ENCODE data around the gene NTNG1. TPM values are rescaled to one million over a fixed set of nuclear protein-coding genes. Genes with fewer than 3 reads are reported as not detected.

The NTNG1 gene
- total and polyA plus RNA-seq, 2 of the 13 experiments (the other 11 are each of a cell fraction or from before 2014, with no cell fraction given), result not detected

- no peak for TF ChIP-seq ZNF605 (CRISPR knock-in tag; IDR thresholded peaks at IDR 0.05)
- TF ChIP-seq DRAP1 (CRISPR knock-in tag; IDR thresholded peaks at IDR 0.05), result no peak
- no peak for TF ChIP-seq KLF11 (CRISPR knock-in tag; IDR thresholded peaks at IDR 0.05)
- no peak for TF ChIP-seq MYPOP (CRISPR knock-in tag; IDR thresholded peaks at IDR 0.05)
- no peak for TF ChIP-seq TBX2 (CRISPR knock-in tag; IDR thresholded peaks at IDR 0.05; ENCODE audit: borderline replicate concordance)
- no peak for TF ChIP-seq ZNF780A (CRISPR knock-in tag; IDR thresholded peaks at IDR 0.05)
- no peak for TF ChIP-seq ZNF275 (CRISPR knock-in tag; IDR thresholded peaks at IDR 0.05; ENCODE audit: borderline replicate concordance)
- no peak for TF ChIP-seq LCORL (IDR thresholded peaks at IDR 0.05)
- TF ChIP-seq LCORL (CRISPR knock-in tag; IDR thresholded peaks at IDR 0.05), result 0 out of 2 replicates have a peak, but pooled peaks have one; percentile 16
- no peak for TF ChIP-seq ISL2 (CRISPR knock-in tag; IDR thresholded peaks at IDR 0.05)
- no peak for TF ChIP-seq MTF1 (CRISPR knock-in tag; IDR thresholded peaks at IDR 0.05)
- TF ChIP-seq HOXA5 (CRISPR knock-in tag; IDR thresholded peaks at IDR 0.05), result no peak
- TF ChIP-seq ZNF891 (CRISPR knock-in tag; IDR thresholded peaks at IDR 0.05), result no peak
- no peak for TF ChIP-seq NFYB (CRISPR knock-in tag; IDR thresholded peaks at IDR 0.05)
- TF ChIP-seq TGIF2 (CRISPR knock-in tag; IDR thresholded peaks at IDR 0.05), result no peak
- TF ChIP-seq ZBTB3 (CRISPR knock-in tag; IDR thresholded peaks at IDR 0.05; ENCODE audit: borderline replicate concordance, low read depth), result no peak
- TF ChIP-seq RARG (CRISPR knock-in tag; IDR thresholded peaks at IDR 0.05; ENCODE audit: low read depth), result no peak
- no peak for TF ChIP-seq ZBTB49 (CRISPR knock-in tag; IDR thresholded peaks at IDR 0.05; ENCODE audit: borderline replicate concordance)
- TF ChIP-seq THAP11 (CRISPR knock-in tag; IDR thresholded peaks at IDR 0.05), result peak; percentile 54
- no peak for TF ChIP-seq ARNT2 (CRISPR knock-in tag; IDR thresholded peaks at IDR 0.05; ENCODE audit: low read depth)
- no peak for TF ChIP-seq ZNF460 (CRISPR knock-in tag; IDR thresholded peaks at IDR 0.05; ENCODE audit: borderline replicate concordance)
- no peak for TF ChIP-seq ZNF3 (CRISPR knock-in tag; IDR thresholded peaks at IDR 0.05)
- TF ChIP-seq NRL (CRISPR knock-in tag; IDR thresholded peaks at IDR 0.05; ENCODE audit: borderline replicate concordance), result no peak
- no peak for TF ChIP-seq RNF219 (CRISPR knock-in tag; IDR thresholded peaks at IDR 0.05)
- no peak for TF ChIP-seq HNRNPUL1 (IDR thresholded peaks at IDR 0.05; ENCODE audit: low read depth, low read length)
Observed at GRCh38 chr1:107430540-107431228, 289.8 kb downstream of the NTNG1 start (continued).
